Parathyroid adenoma (tissue), 2 donors: ENCODE measurements around the gene RGS6.

Experiments used
- H2AFZ ChIP-seq: fragments of 300-600 bp; sonication (generic); one replicate; pipeline ENCODE4 v1.7.0; 2017; ENCODE audit warnings: antibody characterized with exemption, mild to moderate bottlenecking
- H3K27ac ChIP-seq: fragments of 300-600 bp; sonication (generic); one replicate; pipeline ENCODE4 v1.7.0; 2017
- H3K27me3 ChIP-seq: fragments of 300-600 bp; sonication (generic); one replicate; pipeline ENCODE4 v1.7.0; 2017; ENCODE audit warnings: low read length; ENCODE audit not compliant: control insufficient read depth, insufficient read depth
- H3K36me3 ChIP-seq: fragments of 300-600 bp; sonication (generic); one replicate; pipeline ENCODE4 v1.7.0; 2017; ENCODE audit warnings: low read length; ENCODE audit not compliant: control insufficient read depth, insufficient read depth
- H3K4me1 ChIP-seq: fragments of 300-600 bp; sonication (generic); one replicate; pipeline ENCODE4 v1.7.0; 2017; ENCODE audit warnings: control low read depth
- H3K4me2 ChIP-seq: fragments of 300-600 bp; sonication (generic); one replicate; pipeline ENCODE4 v1.7.0; 2017; ENCODE audit warnings: low read length
- H3K4me3 ChIP-seq: fragments of 300-600 bp; sonication (generic); one replicate; pipeline ENCODE4 v1.7.0; 2017; ENCODE audit warnings: low read depth, low read length
- H3K79me2 ChIP-seq: fragments of 300-600 bp; sonication (generic); one replicate; pipeline ENCODE4 v1.7.0; 2017; ENCODE audit warnings: control low read depth
- H3K9ac ChIP-seq: fragments of 300-600 bp; sonication (generic); one replicate; pipeline ENCODE4 v1.7.0; 2017; ENCODE audit warnings: mild to moderate bottlenecking
- H3K9me3 ChIP-seq: fragments of 300-600 bp; sonication (generic); one replicate; pipeline ENCODE4 v1.7.0; 2017; ENCODE audit warnings: low read length; ENCODE audit not compliant: control insufficient read depth
- TF ChIP-seq, protein P1 (sequence below): fragments of 300-600 bp; sonication (generic); IDR thresholded peaks from one replicate; pipeline ENCODE4 v1.7.0; 2017; ENCODE audit warnings: antibody characterized with exemption, mild to moderate bottlenecking
- donor health status: primary hyperparathyroidism.

The RGS6 gene

DNA sequence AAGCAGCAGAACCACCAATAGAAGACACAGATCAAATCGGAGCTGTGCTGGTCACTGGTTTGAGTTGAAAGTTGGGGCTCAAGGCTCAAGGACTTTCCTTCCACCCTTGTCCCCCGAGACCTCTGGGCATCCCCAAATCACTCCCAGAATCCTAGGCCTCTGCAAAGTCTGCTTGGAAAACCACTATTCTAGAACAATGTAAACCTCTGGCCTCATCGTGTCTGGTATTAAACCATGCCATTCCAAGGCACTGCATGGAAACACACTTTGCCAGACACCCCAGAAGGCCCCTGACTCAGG is 673.6 kb downstream of the RGS6 start:
- no peaks in the 10 kb centered on the region for H3K9me3 ChIP-seq
- no peak overlapping the region for H3K4me2 ChIP-seq
- no peaks in the 10 kb centered on the region for H3K79me2 ChIP-seq
- no peak overlapping the region for H3K27ac ChIP-seq
- TF ChIP-seq, protein P1, sequence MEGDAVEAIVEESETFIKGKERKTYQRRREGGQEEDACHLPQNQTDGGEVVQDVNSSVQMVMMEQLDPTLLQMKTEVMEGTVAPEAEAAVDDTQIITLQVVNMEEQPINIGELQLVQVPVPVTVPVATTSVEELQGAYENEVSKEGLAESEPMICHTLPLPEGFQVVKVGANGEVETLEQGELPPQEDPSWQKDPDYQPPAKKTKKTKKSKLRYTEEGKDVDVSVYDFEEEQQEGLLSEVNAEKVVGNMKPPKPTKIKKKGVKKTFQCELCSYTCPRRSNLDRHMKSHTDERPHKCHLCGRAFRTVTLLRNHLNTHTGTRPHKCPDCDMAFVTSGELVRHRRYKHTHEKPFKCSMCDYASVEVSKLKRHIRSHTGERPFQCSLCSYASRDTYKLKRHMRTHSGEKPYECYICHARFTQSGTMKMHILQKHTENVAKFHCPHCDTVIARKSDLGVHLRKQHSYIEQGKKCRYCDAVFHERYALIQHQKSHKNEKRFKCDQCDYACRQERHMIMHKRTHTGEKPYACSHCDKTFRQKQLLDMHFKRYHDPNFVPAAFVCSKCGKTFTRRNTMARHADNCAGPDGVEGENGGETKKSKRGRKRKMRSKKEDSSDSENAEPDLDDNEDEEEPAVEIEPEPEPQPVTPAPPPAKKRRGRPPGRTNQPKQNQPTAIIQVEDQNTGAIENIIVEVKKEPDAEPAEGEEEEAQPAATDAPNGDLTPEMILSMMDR = no peak
- no peaks in the 10 kb centered on the region for H3K36me3 ChIP-seq
- no peaks in the 10 kb centered on the region for H3K4me1 ChIP-seq
- H3K9ac ChIP-seq = no peak overlapping the region
- H2AFZ ChIP-seq = no peak overlapping the region
- H3K4me3 ChIP-seq = no peak overlapping the region
- H3K27me3 ChIP-seq = no peaks in the 10 kb centered on the region

DNA sequence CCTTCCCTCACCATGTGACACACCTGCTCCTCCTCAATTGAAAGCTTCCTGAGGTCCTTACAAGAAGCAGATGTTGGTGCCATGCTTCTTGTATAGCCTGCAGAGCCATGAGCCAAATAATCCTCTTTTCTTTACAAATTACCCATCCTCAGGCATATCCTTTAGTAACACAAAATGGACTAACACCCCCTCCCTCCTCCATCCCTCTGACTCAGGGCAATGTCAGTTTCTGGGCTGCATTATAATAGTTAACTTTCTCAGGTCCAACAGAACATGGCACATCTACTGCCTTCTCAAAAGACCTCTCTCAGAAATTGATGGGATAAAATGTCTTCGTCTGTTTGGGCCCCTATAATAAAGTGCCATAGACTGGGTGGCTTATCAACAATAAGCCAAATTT is 674.6 kb downstream of the RGS6 start:
- no peak overlapping the region for H3K9ac ChIP-seq
- H3K27me3 ChIP-seq = no peaks in the 10 kb centered on the region
- no peaks in the 10 kb centered on the region for H3K9me3 ChIP-seq
- no peak overlapping the region for H3K4me2 ChIP-seq
- no peaks in the 10 kb centered on the region for H3K79me2 ChIP-seq
- H3K4me3 ChIP-seq = no peak overlapping the region
- no peaks in the 10 kb centered on the region for H3K4me1 ChIP-seq
- TF ChIP-seq, protein P1 = no peak
- no peak overlapping the region for H2AFZ ChIP-seq
- no peaks in the 10 kb centered on the region for H3K36me3 ChIP-seq
- H3K27ac ChIP-seq = no peak overlapping the region

DNA sequence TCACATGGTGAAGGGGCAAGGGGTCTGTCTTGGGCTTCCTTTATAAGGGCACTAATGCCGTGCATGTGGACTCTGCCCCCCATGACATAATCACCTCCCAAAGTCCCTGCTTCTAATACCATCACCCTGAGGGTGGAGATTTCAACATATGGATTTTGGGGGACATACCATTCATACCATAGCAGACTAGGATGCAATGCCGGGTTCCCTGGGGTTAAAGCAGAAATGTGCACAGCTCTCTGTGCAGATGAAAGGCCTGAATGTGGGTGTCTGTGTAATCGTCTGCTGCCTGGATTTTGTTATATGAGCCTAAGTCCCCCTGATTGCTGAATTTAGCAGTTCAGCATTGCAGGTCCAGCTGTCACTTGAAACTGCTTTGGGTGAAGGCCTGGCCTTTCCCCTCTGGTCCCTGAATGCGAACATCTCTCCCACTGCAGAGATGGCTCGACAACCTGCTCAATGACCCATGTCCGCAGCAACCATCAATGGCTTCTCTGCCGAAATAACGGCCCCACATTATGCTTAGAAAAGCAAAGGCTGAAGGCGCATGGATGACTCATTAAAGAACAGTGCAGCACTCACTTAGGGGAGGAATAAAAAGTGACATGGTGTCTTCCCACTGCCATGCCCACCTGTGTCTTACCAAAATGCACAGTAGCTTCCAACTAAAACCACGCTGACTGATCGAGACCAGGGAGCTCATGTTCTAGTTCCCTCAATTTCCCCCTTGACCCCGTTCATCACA is 675.3 kb downstream of the RGS6 start:
- Histone ChIP-seq H3K4me1 (peaks cover 1% of the 10 kb centered on the region), H3K4me3 (no peak overlapping the region), H3K36me3 (no peaks in the 10 kb centered on the region), H3K9ac (no peak overlapping the region), H3K79me2 (no peaks in the 10 kb centered on the region), H3K27ac (no peak overlapping the region), H2AFZ (no peak overlapping the region), H3K4me2 (no peak overlapping the region), H3K27me3 (no peaks in the 10 kb centered on the region), H3K9me3 (no peaks in the 10 kb centered on the region)
- TF ChIP-seq, protein P1 = no peak

DNA sequence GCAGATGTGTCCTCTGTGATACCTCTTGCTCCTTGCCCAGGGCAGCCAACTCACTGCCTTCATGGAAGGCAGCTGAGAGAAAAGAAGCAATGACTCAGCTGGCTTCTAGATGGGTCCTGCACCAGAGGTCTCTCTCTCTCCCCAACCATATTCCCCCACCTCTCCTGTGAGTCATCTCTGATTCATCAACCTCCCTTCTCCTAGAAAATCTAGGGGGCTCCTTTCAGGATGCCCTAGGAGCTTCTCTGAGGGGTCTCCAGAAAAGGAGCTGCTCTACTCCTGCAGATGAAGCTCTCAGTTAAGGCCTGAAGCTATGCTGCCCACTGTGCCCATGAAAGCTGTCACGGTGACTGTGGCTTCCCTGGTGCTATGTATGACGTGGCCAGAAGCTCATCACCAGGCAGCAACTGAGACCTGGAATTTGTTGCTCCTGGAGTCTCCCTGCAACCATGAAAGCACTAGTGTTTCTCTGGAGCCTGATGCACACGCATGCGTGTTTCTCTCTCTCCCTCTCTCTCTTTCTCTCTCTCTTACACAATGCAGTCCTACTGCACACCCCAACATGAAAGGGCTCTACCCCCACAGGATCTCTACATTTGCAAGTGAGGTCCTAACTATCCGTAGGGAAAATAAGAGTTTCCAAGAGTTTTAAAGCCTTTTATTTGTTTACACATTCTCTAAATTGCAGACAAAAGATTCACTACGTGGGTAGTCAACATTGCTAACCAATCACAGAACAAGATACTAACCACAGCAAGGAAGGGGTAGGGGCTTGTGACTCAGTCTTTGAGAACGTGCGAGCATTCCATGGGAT is 676.4 kb downstream of the RGS6 start:
- Histone ChIP-seq H2AFZ (no peak overlapping the region), H3K4me2 (no peak overlapping the region), H3K9ac (no peak overlapping the region), H3K27ac (no peak overlapping the region), H3K27me3 (no peaks in the 10 kb centered on the region), H3K4me1 (peaks cover 12% of the 10 kb centered on the region), H3K36me3 (no peaks in the 10 kb centered on the region), H3K9me3 (no peaks in the 10 kb centered on the region), H3K4me3 (no peak overlapping the region), H3K79me2 (no peaks in the 10 kb centered on the region)
- TF ChIP-seq, protein P1 = no peak
